Muscle of leg (tissue), 11 donors: ENCODE data around the gene TUBB4B. TPM values are rescaled to one million over a fixed set of nuclear protein-coding genes. Genes with fewer than 3 reads are reported as not detected.

Experiments used
- DNase-seq: peaks from one replicate; pipeline ENCODE4 v3.0.0; 2013
- H3K27ac ChIP-seq: one replicate; pipeline ENCODE4 v1.5.1; 2013; ENCODE audit warnings: mild to moderate bottlenecking, low read length, control low read depth
- H3K27me3 ChIP-seq: one replicate; pipeline ENCODE4 v1.6.1; 2013; ENCODE audit warnings: low read length; ENCODE audit not compliant: control insufficient read depth, insufficient read depth
- H3K36me3 ChIP-seq: one replicate; pipeline ENCODE4 v1.6.1; 2013; ENCODE audit warnings: low read length; ENCODE audit not compliant: control insufficient read depth, insufficient read depth
- H3K4me1 ChIP-seq: one replicate; pipeline ENCODE4 v1.6.1; 2013; ENCODE audit warnings: low read length; ENCODE audit not compliant: control insufficient read depth, insufficient read depth
- H3K4me3 ChIP-seq: one replicate; pipeline ENCODE4 v1.5.1; 2013; ENCODE audit warnings: low read length, control low read depth
- H3K9me3 ChIP-seq: replicated peaks from 2 replicates; pipeline ENCODE4 v1.6.1; 2013; ENCODE audit warnings: low read depth, low read length; ENCODE audit not compliant: control insufficient read depth
- WGBS: methylation state at CpG from one replicate; pipeline ENCODE4 v1.1.5; 2013; ENCODE audit warnings: missing lambda C conversion rate; ENCODE audit not compliant: insufficient coverage; 5-methylcytosine and 5-hydroxymethylcytosine counted together
- polyA plus RNA-seq, 8 donors: library from polyadenylated mRNA; unstranded; fragments of 120-200 nt; gene quantifications; one replicate each; pipeline versions ENCODE4 v1.2.1 to v1.2.3, GENCODE V29; 2013; ENCODE audit warnings: inconsistent platforms in 1 of 8, low replicate concordance in 1 of 8; ENCODE audit not compliant: insufficient read length in 8 of 8, insufficient read depth in 1 of 8
- total RNA-seq: library from RNA; stranded (reverse); fragments of 120-200 nt; gene quantifications from one replicate; pipeline ENCODE4 v1.2.4, GENCODE V29; 2013

Gene TUBB4B
- total and polyA plus RNA-seq, 9 donors: 97.1 to 222 (median 217) TPM

DNA sequence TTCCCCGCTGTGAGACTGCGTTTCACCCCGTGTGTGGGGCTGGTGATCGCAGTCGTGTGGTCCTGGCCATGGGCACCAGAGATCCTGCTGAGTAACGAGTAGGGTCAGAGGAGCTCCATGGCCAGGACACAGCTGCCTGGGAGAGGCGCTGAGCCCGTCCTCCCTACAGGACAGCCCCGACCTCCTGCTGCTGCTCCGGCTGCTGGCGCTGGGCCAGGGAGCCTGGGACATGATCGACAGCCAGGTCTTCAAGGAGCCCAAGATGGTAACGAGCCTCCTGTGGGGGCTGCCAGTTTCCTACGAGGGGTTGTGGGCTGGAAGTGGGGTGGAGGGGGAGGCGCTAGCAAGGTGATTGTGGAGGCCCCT is 25.1 kb downstream of the TUBB4B start:
- H3K36me3 ChIP-seq: peaks cover 69% of the 10 kb centered on the region
- peaks cover 8% of the 10 kb centered on the region for H3K4me1 ChIP-seq
- no peaks in the 10 kb centered on the region for H3K27me3 ChIP-seq
- no peak overlapping the region for H3K4me3 ChIP-seq
- WGBS: 76% methylated on average over 14 of the region's 15 CpGs
- no peak overlapping the region for H3K27ac ChIP-seq
- no peak for DNase-seq
- no peaks in the 10 kb centered on the region for H3K9me3 ChIP-seq

- peaks cover 72% of the 10 kb centered on the region for H3K36me3 ChIP-seq
- no peak for DNase-seq
- H3K4me3 ChIP-seq: no peak overlapping the region
- H3K4me1 ChIP-seq: peaks cover 8% of the 10 kb centered on the region
- H3K27ac ChIP-seq: no peak overlapping the region
- H3K9me3 ChIP-seq: no peaks in the 10 kb centered on the region
- 93% methylated on average over 26 of the region's 34 CpGs for WGBS
- H3K27me3 ChIP-seq: no peaks in the 10 kb centered on the region
These were observed 25.7 kb downstream of the TUBB4B start for GRCh38 chr9:137266585-137267453.

DNA sequence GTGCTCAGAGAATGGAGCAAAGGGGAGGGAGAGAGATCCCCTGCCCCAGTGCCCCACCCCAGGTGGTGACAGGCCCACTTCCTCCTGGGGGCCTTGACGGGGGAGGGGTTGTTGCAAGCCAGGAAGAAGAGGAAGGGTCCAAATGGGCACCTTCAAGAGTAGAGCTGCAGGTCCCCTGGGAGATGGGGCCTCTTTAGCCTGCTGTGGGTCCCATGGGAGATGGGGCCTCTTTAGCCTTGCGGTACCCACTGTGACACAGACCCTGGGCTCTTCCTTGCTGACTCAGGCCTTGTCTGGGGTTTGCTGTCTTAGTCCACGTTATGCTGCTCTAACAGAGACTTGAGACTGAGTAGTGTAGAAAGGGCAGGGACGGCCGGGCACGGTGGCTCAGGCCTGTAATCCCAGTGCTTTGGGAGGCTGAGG is 26.9 kb downstream of the TUBB4B start:
- Histone ChIP-seq H3K4me3 (no peak overlapping the region), H3K36me3 (peaks cover 81% of the 10 kb centered on the region), H3K9me3 (no peaks in the 10 kb centered on the region), H3K27me3 (no peaks in the 10 kb centered on the region), H3K27ac (no peak overlapping the region), H3K4me1 (peaks cover 8% of the 10 kb centered on the region)
- 94% methylated on average over 5 of the region's 6 CpGs for WGBS
- DNase-seq: no peak

DNA sequence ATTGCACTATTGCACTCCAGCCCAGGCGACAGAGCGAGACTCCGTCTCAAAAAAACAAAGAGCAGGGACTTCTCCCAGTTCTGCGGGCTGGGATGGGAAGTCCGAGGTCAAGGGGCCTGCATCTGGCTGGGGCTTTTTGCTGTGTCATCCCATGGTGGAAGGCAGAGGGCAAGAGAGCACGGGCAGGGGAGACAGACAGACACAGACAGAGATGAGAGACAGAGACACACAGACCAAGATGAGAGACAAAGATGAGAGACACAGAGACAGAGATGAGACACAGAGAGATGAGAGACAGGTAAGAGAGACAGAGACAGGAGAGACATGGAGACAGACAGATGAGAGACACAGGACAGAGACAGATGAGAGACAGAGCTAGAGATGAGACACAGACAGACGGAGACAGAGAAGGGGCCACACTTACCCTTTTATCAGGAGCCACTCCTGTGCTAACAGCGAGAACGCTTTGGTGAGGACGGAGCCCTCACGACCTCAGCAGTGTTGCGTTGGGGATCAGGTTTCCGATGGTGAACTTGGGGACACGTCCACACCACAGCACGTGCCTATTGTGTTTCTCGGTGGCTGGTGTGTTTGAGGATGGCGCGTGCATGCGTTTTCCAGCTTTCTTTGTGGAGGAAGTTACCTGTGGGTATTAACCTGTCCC is 27.6 kb downstream of the TUBB4B start:
- H3K27me3 ChIP-seq: no peaks in the 10 kb centered on the region
- H3K4me3 ChIP-seq: no peak overlapping the region
- H3K27ac ChIP-seq: peak overlapping the region; percentile 42
- H3K36me3 ChIP-seq: peaks cover 82% of the 10 kb centered on the region
- DNase-seq: peak; percentile 3
- no peaks in the 10 kb centered on the region for H3K9me3 ChIP-seq
- 78% methylated on average over 18 of the region's 19 CpGs for WGBS
- H3K4me1 ChIP-seq: peaks cover 8% of the 10 kb centered on the region

- Histone ChIP-seq H3K27ac (peak overlapping the region; percentile 42), H3K27me3 (no peaks in the 10 kb centered on the region), H3K4me3 (no peak overlapping the region), H3K36me3 (peaks cover 76% of the 10 kb centered on the region), H3K4me1 (peaks cover 15% of the 10 kb centered on the region), H3K9me3 (no peaks in the 10 kb centered on the region)
- peak; percentile 27 for DNase-seq
- 81% methylated on average over 17 of the region's 17 CpGs for WGBS
These were observed 28.2 kb downstream of the TUBB4B start for GRCh38 chr9:137269231-137269772.

DNA sequence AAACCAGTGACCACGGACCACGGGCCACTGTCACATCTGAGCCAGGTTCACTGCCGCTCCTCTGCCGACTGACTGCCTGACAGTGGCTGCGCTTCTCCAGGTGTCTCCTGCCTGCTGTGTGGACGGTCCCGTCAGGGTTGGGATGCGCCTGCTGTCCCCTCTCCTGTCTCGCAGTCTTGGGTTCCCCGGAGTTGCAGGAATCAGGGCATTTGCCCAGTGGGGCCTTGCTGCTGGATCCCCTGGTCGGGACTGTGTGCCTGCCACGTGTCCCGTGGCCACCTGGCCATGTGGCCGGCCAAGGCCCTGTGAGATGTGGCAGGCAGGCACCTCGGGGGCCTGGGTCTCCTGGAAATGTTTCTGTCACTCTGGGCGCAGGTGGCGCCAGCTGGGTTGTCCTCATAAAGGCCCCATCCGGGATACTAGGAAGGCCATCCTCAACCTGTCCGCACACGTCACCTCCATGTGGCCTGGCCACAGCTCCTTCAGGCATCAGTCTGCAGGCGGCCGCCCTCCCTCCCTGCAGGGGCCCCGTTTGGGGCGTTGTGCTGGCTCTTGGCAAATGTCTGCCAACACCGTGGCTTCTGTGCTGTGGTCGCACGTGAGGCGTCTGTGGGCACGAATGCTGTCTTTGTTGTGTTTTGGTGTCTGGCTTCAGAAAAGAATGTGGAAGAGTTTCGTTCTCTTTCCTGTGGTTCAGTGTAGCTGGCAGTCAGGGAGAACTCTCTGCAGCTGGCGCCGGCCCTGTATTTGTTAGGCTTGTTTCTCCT is 30.0 kb downstream of the TUBB4B start:
- DNase-seq: no peak
- H3K4me1 ChIP-seq: peaks cover 29% of the 10 kb centered on the region
- H3K27ac ChIP-seq: no peak overlapping the region
- H3K36me3 ChIP-seq: peaks cover 62% of the 10 kb centered on the region
- H3K4me3 ChIP-seq: no peak overlapping the region
- H3K9me3 ChIP-seq: no peaks in the 10 kb centered on the region
- 81% methylated on average over 26 of the region's 32 CpGs for WGBS
- H3K27me3 ChIP-seq: no peaks in the 10 kb centered on the region

DNA sequence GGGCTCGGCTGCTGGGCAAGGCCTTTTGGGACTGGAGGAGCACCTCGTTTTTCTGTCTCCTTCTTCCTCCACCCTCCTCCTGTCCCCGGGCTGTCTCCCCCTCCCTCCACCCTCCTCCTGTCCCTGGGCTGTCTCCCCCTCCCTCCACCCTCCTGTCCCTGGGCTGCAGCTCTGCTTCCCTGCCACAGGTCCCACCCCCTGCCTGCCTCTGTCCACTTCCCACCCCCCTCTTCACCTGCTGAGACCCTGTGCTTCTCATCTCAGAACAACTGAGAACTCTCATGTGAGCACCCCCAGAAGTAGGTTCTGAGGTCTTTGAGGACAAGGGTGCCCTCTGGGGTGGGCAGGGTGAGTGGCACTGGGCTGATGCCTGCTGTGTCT is 30.6 kb downstream of the TUBB4B start:
- peak; percentile 4 for DNase-seq
- Histone ChIP-seq H3K27ac (no peak overlapping the region), H3K27me3 (peaks cover 4% of the 10 kb centered on the region), H3K9me3 (no peaks in the 10 kb centered on the region), H3K36me3 (peaks cover 56% of the 10 kb centered on the region), H3K4me3 (no peak overlapping the region), H3K4me1 (peaks cover 34% of the 10 kb centered on the region)
- WGBS: 57% methylated on average over 1 of the region's 3 CpGs

DNA sequence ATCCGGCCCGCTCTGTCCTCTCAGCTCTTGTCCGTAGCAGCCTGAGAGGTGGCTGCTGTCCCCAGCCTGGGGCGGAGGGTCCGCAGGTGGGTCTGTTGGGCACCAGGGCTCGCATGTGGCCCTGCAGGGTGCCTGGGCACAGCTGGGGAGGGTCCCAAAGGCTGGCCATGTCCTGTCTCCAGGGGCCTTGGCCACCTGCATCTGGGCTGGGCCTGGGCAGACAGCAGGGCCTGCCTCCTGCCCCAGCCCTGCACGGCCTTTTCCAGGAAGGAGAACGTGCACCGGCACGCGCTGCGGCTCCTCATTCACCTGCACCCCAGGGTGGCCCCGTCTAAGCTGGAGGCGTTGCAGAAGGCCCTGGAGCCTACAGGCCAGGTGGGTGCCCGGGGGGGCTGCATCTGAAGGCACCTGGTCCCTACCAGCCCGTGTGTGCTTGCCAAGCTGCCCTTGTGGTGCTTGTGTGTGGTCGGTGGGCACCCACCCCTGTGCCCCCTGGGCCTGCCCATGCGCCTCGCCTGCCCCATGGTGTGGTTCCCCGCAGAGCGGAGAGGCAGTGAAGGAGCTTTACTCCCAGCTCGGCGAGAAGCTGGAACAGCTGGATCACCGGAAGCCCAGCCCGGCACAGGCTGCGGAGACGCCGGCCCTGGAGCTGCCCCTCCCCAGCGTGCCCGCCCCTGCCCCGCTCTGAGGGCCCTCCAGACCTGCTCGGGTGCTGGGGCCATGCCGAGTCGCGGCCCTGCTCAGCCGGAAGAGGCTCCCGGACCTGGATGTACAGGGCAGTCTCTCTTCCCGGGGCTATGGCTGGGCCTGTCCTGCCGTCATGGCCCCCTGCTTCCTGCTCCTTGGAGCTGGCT is 31.4 kb downstream of the TUBB4B start:
- no peak overlapping the region for H3K4me3 ChIP-seq
- H3K9me3 ChIP-seq: no peaks in the 10 kb centered on the region
- WGBS: 91% methylated on average over 39 of the region's 39 CpGs
- H3K27ac ChIP-seq: no peak overlapping the region
- peaks cover 12% of the 10 kb centered on the region for H3K27me3 ChIP-seq
- peaks cover 50% of the 10 kb centered on the region for H3K36me3 ChIP-seq
- peak; percentile 3 for DNase-seq
- H3K4me1 ChIP-seq: peaks cover 42% of the 10 kb centered on the region

DNA sequence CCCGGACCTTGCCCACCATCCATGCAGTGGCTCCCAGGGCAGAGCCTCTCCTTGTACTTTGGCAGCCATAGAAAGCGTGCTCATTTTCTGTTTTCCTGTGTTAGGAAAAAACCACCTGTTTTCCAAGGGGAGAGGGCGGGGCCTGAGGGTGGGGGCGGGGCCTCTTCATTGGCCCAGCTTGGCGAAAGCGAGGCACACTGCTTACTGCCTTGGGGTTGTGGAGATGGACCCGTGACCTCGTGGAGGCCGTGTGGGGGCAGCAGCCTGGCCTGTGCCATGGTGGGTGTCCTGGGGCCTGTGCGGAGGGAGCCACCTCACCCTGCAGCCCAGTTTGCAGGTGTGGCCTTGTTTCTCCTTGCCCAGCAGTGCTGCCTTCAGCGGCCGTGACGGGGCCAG is 32.0 kb downstream of the TUBB4B start:
- peaks cover 44% of the 10 kb centered on the region for H3K36me3 ChIP-seq
- no peaks in the 10 kb centered on the region for H3K9me3 ChIP-seq
- H3K4me3 ChIP-seq: no peak overlapping the region
- H3K4me1 ChIP-seq: peaks cover 48% of the 10 kb centered on the region
- no peak overlapping the region for H3K27ac ChIP-seq
- H3K27me3 ChIP-seq: peaks cover 18% of the 10 kb centered on the region
- 73% methylated on average over 13 of the region's 13 CpGs for WGBS
- no peak for DNase-seq
